ENCODE measurements around the gene IMPG1. TPM values are rescaled to one million over a fixed set of nuclear protein-coding genes. Genes with fewer than 3 reads are reported as not detected.

Gene IMPG1
- total and polyA plus RNA-seq, 2 donors (not counting 1 experiment from before 2014, with no cell fraction given), result not detected

GRCh38 chr6:76052314-76052713 lies 20.1 kb downstream of the IMPG1 start:
- TF ChIP-seq CTCF (IDR thresholded peaks at IDR 0.05) (no peak), EZH2 (IDR thresholded peaks at IDR 0.05; ENCODE audit: borderline replicate concordance, insufficient read depth, low read depth, low read length, poor library complexity, severe bottlenecking) (no peak)
- H3K9me3 Mint-ChIP-seq (ENCODE audit: insufficient read depth), result peaks cover 8% of the 10 kb centered on the region
- no peak for ATAC-seq (ENCODE audit: low read depth)
- DNase-seq, result no peak
- WGBS (ENCODE audit: insufficient coverage), result 60% methylated on average over 1 of the region's 3 CpGs
- no peak overlapping the region for H3K27ac Mint-ChIP-seq
- Histone ChIP-seq H3K4me3 (ENCODE audit: control extremely low read depth in 1 of 5, extremely low read depth in 1 of 5, insufficient read depth in 1 of 5, low read depth in 2 of 5, low read length in 4 of 5) (no peak overlapping the region), H3K9me3 (ENCODE audit: control extremely low read depth in 1 of 3, control insufficient read depth in 2 of 3, insufficient read depth in 1 of 3, low read length in 2 of 3) (peaks cover 0 to 3% (median 3%) of the 10 kb centered on the region in 3 donors), H3K4me2 (replicated peaks; ENCODE audit: low read depth, low read length, poor library complexity, severe bottlenecking) (no peak overlapping the region), H3K79me2 (ENCODE audit: control insufficient read depth, insufficient read depth, low read length) (no peaks in the 10 kb centered on the region), H3K9ac (ENCODE audit: low read length) (no peak overlapping the region), H2AFZ (ENCODE audit: insufficient read depth, low read depth, low read length, poor library complexity, severe bottlenecking) (no peak overlapping the region), H3K36me3 (replicated peaks in 1 of 2; ENCODE audit: control extremely low read depth in 1 of 2, control insufficient read depth in 1 of 2, extremely low read depth in 1 of 2, insufficient read depth in 2 of 2, low read length in 1 of 2) (no peaks in the 10 kb centered on the region), H4K20me1 (ENCODE audit: control insufficient read depth, insufficient read depth, low read length, poor library complexity, severe bottlenecking) (no peaks in the 10 kb centered on the region), H3K27me3 (replicated peaks in 1 of 4; ENCODE audit: control extremely low read depth in 1 of 4, control insufficient read depth in 3 of 4, insufficient read depth in 4 of 4, low read length in 3 of 4) (no peaks in the 10 kb centered on the region), H3K4me1 (ENCODE audit: control insufficient read depth in 2 of 2, insufficient read depth in 2 of 2, low read length in 2 of 2) (no peaks in the 10 kb centered on the region), H3K27ac (ENCODE audit: low read length in 2 of 2) (no peak overlapping the region)
- ChIA-PET CTCF (no interaction called here), POLR2A (no interaction called here)
- no peak overlapping the region for H3K4me3 Mint-ChIP-seq
- H3K27me3 Mint-ChIP-seq, result no peaks in the 10 kb centered on the region
- intact Hi-C loops (cut with micrococcal nuclease), result no loop called here
- no peaks in the 10 kb centered on the region for H3K4me1 Mint-ChIP-seq

GRCh38 chr6:76043690-76044089 lies 28.8 kb downstream of the IMPG1 start:
- no peaks in the 10 kb centered on the region for H4K20me1 ChIP-seq (ENCODE audit: control insufficient read depth, insufficient read depth, low read length, poor library complexity, severe bottlenecking)
- no peaks in the 10 kb centered on the region for H3K36me3 ChIP-seq (replicated peaks in 1 of 2; ENCODE audit: control extremely low read depth in 1 of 2, control insufficient read depth in 1 of 2, extremely low read depth in 1 of 2, insufficient read depth in 2 of 2, low read length in 1 of 2)
- Mint-ChIP-seq H3K9me3 (ENCODE audit: insufficient read depth) (no peaks in the 10 kb centered on the region), H3K4me3 (no peak overlapping the region), H3K4me1 (no peaks in the 10 kb centered on the region), H3K27me3 (no peaks in the 10 kb centered on the region), H3K27ac (no peak overlapping the region)
- no peak for TF ChIP-seq EZH2 (IDR thresholded peaks at IDR 0.05; ENCODE audit: borderline replicate concordance, insufficient read depth, low read depth, low read length, poor library complexity, severe bottlenecking)
- no peak for TF ChIP-seq CTCF (IDR thresholded peaks at IDR 0.05)
- intact Hi-C loops (cut with micrococcal nuclease), result no loop called here
- no peak for ATAC-seq (ENCODE audit: low read depth)
- no peak overlapping the region for H3K27ac ChIP-seq (ENCODE audit: low read length in 2 of 2)
- POLR2A ChIA-PET, result no interaction called here
- H3K9ac ChIP-seq (ENCODE audit: low read length), result no peak overlapping the region
- H3K9me3 ChIP-seq (ENCODE audit: control extremely low read depth in 1 of 3, control insufficient read depth in 2 of 3, insufficient read depth in 1 of 3, low read length in 2 of 3), result peaks cover 0 to 3% (median 0%) of the 10 kb centered on the region in 3 donors
- no peaks in the 10 kb centered on the region for H3K4me1 ChIP-seq (ENCODE audit: control insufficient read depth in 2 of 2, insufficient read depth in 2 of 2, low read length in 2 of 2)
- H2AFZ ChIP-seq (ENCODE audit: insufficient read depth, low read depth, low read length, poor library complexity, severe bottlenecking), result no peak overlapping the region
- H3K4me2 ChIP-seq (replicated peaks; ENCODE audit: low read depth, low read length, poor library complexity, severe bottlenecking), result no peak overlapping the region
- CTCF ChIA-PET, result no interaction called here
- no peaks in the 10 kb centered on the region for H3K27me3 ChIP-seq (replicated peaks in 1 of 4; ENCODE audit: control extremely low read depth in 1 of 4, control insufficient read depth in 3 of 4, insufficient read depth in 4 of 4, low read length in 3 of 4)
- no peak for DNase-seq
- H3K79me2 ChIP-seq (ENCODE audit: control insufficient read depth, insufficient read depth, low read length), result no peaks in the 10 kb centered on the region
- H3K4me3 ChIP-seq (ENCODE audit: control extremely low read depth in 1 of 5, extremely low read depth in 1 of 5, insufficient read depth in 1 of 5, low read depth in 2 of 5, low read length in 4 of 5), result no peak overlapping the region
- WGBS (ENCODE audit: insufficient coverage), result 94% methylated on average over 2 of the region's 2 CpGs
